Neutrophil (primary cell): Measurements from ENCODE around the gene SDHAF1.

Source experiments
- H3K27ac ChIP-seq: fragments of 200-600 bp; sonication (generic); 2 replicates; pipeline ENCODE4 v1.5.1; 2016; ENCODE audit warnings: mild to moderate bottlenecking, moderate library complexity
- H3K27me3 ChIP-seq: fragments of 200-600 bp; sonication (generic); 2 replicates; pipeline ENCODE4 v1.6.0; 2016; ENCODE audit warnings: mild to moderate bottlenecking
- H3K36me3 ChIP-seq: fragments of 200-600 bp; sonication (generic); 2 replicates; pipeline ENCODE4 v1.5.1; 2017
- H3K4me1 ChIP-seq, 2 experiments: fragments of 200-600 bp in 1 of 2; sonication (generic) in 1 of 2; 1 replicate in 1 of 2; 2 replicates in 1 of 2; pipeline versions ENCODE4 v1.5.1 to v1.6.1; 2013 to 2016; ENCODE audit warnings: low read depth in 1 of 2, low read length in 1 of 2, mild to moderate bottlenecking in 1 of 2, moderate library complexity in 1 of 2; ENCODE audit not compliant: control insufficient read depth in 1 of 2, insufficient read depth in 1 of 2
- H3K4me3 ChIP-seq, 2 experiments: fragments of 200-600 bp in 1 of 2; sonication (generic) in 1 of 2; 1 replicate in 1 of 2; 2 replicates in 1 of 2; pipeline ENCODE4 v1.5.1; 2013 to 2016; ENCODE audit warnings: low read depth in 1 of 2, low read length in 1 of 2, mild to moderate bottlenecking in 1 of 2, moderate library complexity in 1 of 2
- H3K9me3 ChIP-seq: fragments of 200-600 bp; sonication (generic); 2 replicates; pipeline ENCODE4 v1.5.1; 2016
- CTCF ChIP-seq: fragments of 200-600 bp; sonication (generic); IDR thresholded peaks from 2 replicates; pipeline ENCODE4 v1.5.1; 2016; ENCODE audit warnings: antibody characterized with exemption

The SDHAF1 gene

GRCh38 chr19:35966771-35967170 is 28.2 kb upstream of the SDHAF1 start:
- no peak overlapping the region for H3K4me3 ChIP-seq
- no peak overlapping the region for H3K27ac ChIP-seq
- no peaks in the 10 kb centered on the region for H3K9me3 ChIP-seq
- no peak for TF ChIP-seq CTCF
- H3K36me3 ChIP-seq: no peaks in the 10 kb centered on the region
- peaks cover 63% of the 10 kb centered on the region for H3K27me3 ChIP-seq
- no peaks in the 10 kb centered on the region for H3K4me1 ChIP-seq

- Histone ChIP-seq H3K4me1 (no peaks in the 10 kb centered on the region), H3K4me3 (no peak overlapping the region), H3K27ac (no peak overlapping the region), H3K27me3 (peaks cover 48% of the 10 kb centered on the region), H3K9me3 (no peaks in the 10 kb centered on the region), H3K36me3 (no peaks in the 10 kb centered on the region)
- TF ChIP-seq CTCF: no peak
These were observed 21.5 kb upstream of the SDHAF1 start for GRCh38 chr19:35973487-35973886.

GRCh38 chr19:35975608-35976214 is 19.3 kb upstream of the SDHAF1 start:
- no peaks in the 10 kb centered on the region for H3K4me1 ChIP-seq
- peaks cover 39% of the 10 kb centered on the region for H3K27me3 ChIP-seq
- no peaks in the 10 kb centered on the region for H3K9me3 ChIP-seq
- no peak overlapping the region for H3K27ac ChIP-seq
- H3K4me3 ChIP-seq: no peak overlapping the region
- TF ChIP-seq CTCF: no peak
- H3K36me3 ChIP-seq: no peaks in the 10 kb centered on the region

- no peak for TF ChIP-seq CTCF
- Histone ChIP-seq H3K27me3 (peaks cover 52% of the 10 kb centered on the region), H3K27ac (no peak overlapping the region), H3K9me3 (no peaks in the 10 kb centered on the region), H3K4me1 (no peaks in the 10 kb centered on the region), H3K4me3 (no peak overlapping the region), H3K36me3 (no peaks in the 10 kb centered on the region)
These were observed 17.4 kb upstream of the SDHAF1 start for GRCh38 chr19:35977446-35978222.

GRCh38 chr19:35978271-35978670 is 16.7 kb upstream of the SDHAF1 start:
- Histone ChIP-seq H3K27me3 (peaks cover 58% of the 10 kb centered on the region), H3K4me3 (no peak overlapping the region), H3K36me3 (no peaks in the 10 kb centered on the region), H3K9me3 (no peaks in the 10 kb centered on the region), H3K4me1 (no peaks in the 10 kb centered on the region), H3K27ac (no peak overlapping the region)
- TF ChIP-seq CTCF: no peak
